NCI-H526 (cell line): ENCODE measurements around the gene PROK2.
A peak's percentile ranks its signal among the peaks of the same experiment; 100 is the strongest.

Source experiments
- DNase-seq, 2 experiments: peaks; one replicate each; lab custom pipeline; 2025; lab: John Stamatoyannopoulos, UW

Gene PROK2

GRCh38 chr3:71734881-71735280 lies 50.1 kb downstream of the PROK2 start:
- DNase-seq: no peak

- no peak for DNase-seq
Observed at GRCh38 chr3:71733319-71733718, 51.6 kb downstream of the PROK2 start.

GRCh38 chr3:71732637-71733036 lies 52.3 kb downstream of the PROK2 start:
- DNase-seq: no peak

DNA sequence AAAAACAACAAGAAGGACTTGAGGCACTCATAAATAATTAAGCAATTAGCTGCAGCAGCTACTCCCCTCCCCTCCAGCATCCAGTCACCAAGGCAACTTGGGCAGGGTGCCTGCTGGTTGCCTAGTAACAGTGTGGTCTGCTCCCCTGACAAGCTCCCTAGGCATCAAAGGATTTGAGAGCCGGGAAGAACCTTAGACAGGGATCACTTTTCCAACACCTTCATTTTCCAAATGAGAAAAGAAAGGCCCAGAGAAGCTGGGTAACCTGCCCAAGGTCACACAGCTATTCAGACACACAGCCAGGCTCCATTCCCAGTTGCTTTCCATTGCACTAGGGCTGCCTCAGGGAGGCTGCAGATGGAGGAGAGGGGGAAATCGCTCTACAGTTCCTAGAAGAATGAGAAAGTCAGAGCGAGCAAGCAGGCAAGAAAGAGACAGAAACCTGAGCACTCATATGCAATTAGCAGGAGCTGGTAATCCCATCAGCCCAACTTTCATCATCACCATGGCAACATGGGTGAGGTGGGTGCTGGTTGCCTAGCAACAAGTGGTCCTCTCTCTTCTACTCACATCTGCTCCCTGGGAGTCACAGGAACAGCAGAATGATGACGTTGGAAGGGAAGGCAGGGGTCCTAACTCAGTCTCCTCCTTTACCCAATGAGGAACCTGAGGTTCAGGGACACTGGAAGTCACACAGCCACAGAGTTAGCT lies 56.2 kb downstream of the PROK2 start:
- DNase-seq: peak in 1 of 2 experiments; percentile 10

- DNase-seq: no peak
Observed at GRCh38 chr3:71726146-71726545, 58.8 kb downstream of the PROK2 start.

DNA sequence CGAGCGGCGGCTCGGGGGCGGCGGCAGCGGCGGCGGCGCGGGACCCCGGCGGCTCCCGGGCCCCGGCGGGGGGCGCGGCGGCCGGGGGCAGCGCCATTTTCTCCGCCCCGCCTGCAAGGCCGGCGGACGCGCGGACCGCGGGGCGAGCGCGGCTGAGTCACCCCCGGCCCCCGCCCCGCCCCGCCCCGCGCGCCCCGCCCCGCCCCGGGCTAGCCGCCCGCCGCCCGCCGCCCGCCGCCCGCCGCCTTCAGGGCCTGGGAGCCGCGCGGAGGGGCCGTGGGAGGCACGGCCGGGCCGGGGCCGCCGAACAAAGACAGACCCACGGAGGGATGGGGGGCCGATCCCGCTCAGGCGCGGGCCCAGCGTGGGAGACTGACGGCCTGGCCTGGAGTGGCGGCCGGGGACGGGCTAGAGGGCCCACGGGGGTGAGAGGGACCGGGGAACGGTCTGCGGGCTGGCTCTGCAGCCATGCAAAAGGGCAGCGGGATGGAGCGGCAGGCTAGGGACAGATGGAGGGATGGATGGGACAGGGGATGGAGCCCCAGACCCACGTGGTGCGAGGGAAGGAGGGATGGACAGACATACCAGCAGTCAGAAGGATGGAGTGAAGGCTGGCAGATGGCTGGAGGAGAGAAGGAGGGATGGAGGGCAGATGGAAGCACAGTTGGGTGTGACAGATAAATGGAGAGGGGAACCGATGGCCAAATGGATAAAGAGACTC lies 59.5 kb downstream of the PROK2 start, which contains the start of gene EIF4E3:
TSS of gene EIF4E3 (minus strand) at position 132 of the 721 bp plus-strand sequence. CDS start at position 97, 35 bp downstream.
- peak in 1 of 2 experiments; percentile 39 for DNase-seq

- peak in 1 of 2 experiments; percentile 57 for DNase-seq
Observed at GRCh38 chr3:71724584-71725270, 60.2 kb downstream of the PROK2 start.

GRCh38 chr3:71724171-71724453 lies 60.8 kb downstream of the PROK2 start:
- no peak for DNase-seq

DNA sequence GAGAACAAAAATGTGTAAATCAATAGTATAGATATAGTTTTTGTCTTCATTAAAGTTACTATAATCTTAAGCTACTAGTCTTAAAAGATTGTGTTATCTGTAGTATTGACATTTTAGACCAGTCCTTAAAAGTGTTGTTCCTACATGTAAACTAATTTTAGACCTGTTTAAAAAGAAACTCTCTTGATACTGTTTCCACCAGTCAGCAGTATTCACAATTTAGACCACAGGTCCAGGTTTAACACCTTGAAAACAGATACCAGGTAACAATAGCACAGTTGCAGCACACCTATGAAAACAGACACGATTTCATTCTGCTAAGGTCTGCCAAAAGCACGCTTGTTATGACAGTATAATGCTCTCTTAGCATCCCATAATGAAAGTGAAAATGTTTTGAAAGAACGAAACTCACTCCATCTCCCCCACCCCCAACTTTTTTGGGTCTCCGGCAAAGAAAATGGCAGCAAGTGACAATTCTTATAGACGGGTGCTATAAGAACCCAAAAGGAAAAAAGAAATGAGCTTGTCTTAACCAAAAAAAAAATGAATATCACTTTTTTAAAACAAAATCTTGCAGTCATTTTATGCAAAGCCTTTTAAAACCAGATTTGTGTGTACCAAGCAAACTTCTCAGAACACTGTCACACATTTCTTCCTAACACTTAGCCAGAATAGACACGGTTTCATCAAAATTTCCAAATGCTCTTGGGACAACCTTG lies 61.3 kb downstream of the PROK2 start:
- DNase-seq: no peak

DNA sequence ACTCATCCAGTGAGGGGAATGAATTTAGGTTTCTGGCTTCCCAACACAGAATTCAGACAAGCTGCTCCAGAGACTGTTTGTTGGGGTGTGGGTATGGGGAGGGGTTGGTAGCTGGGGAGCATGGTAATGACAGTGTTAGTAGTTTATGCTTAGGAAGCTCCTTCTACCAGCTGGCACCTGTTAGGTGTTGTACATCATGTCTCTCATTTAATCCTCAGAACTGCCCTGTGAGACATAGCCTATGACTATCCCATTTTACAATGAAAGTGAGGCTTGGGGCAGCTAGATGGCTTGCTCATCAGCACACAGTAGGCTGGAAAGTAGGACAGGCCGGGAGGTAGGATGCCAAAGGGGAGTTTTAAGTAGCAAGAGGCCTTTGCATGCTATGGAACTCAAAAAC lies 62.3 kb downstream of the PROK2 start:
- DNase-seq: no peak
